Mammary epithelial cell (primary cell): ENCODE data around the gene CFAP52.

Source experiments
- CTCF ChIP-seq, 2 donors: IDR thresholded peaks in 1 of 2; conservative IDR thresholded peaks in 1 of 2; 2 replicates each; pipeline ENCODE4 v1.5.1; 2011 to 2012; ENCODE audit warnings: inconsistent platforms in 2 of 2, low read length in 2 of 2, mild to moderate bottlenecking in 2 of 2, control low read depth in 1 of 2, low read depth in 1 of 2; ENCODE audit not compliant: insufficient read depth in 1 of 2; ENCODE audit errors: extremely low read depth in 1 of 2
- EZH2 ChIP-seq: IDR thresholded peaks from 2 replicates; pipeline ENCODE4 v1.6.1; 2012; ENCODE audit warnings: low read length, inconsistent platforms, borderline replicate concordance

- no peak for TF ChIP-seq CTCF (conservative IDR thresholded peaks at IDR 0.05 in 1 of 2, IDR thresholded peaks at IDR 0.05 in 1 of 2; ENCODE audit: extremely low read depth in 1 of 2, insufficient read depth in 1 of 2, low read depth in 1 of 2, low read length in 2 of 2)
- TF ChIP-seq EZH2: no peak
Observed at GRCh38 chr17:9676820-9677310, 100.4 kb downstream of the CFAP52 start.
